HepG2 (cell line): ENCODE results near the gene GTF2H4. TPM values are rescaled to one million over a fixed set of nuclear protein-coding genes. Genes with fewer than 3 reads are reported as not detected.

ENCODE experiments used
- KIAA2018 ChIP-seq: sonication (generic); formaldehyde crosslinking; IDR thresholded peaks from 2 replicates; pipeline ENCODE4 v1.5.0; 2020; ENCODE audit warnings: mild to moderate bottlenecking, missing genetic modification reagents, borderline replicate concordance
- polyA plus RNA-seq, 8 experiments: library from polyadenylated mRNA; depleted of rRNA in 3 of 8; stranded (reverse) in 7 of 8; unstranded in 1 of 8; fragments of >200 nt; fragmentation: Illumina TruSeq in 4 of 8; extraction: Trizol in 4 of 8; gene quantifications; 2 replicates each; pipeline versions ENCODE4 v1.2.1 to v1.2.3, GENCODE V29; 2011 to 2016; ENCODE audit warnings: low read depth in 4 of 8, missing spikeins in 1 of 8, mixed read lengths in 1 of 8; ENCODE audit not compliant: insufficient read depth in 1 of 8
- total RNA-seq, 5 experiments: library from RNA; depleted of rRNA; stranded (reverse); fragments of >200 nt; fragmentation: Illumina TruSeq; extraction: Trizol; gene quantifications; 2 replicates each; pipeline ENCODE4 v1.2.3, GENCODE V29; 2016; ENCODE audit warnings: low read depth in 1 of 5
- TF ChIP-seq, protein P1 (sequence below): sonication (generic); formaldehyde crosslinking; IDR thresholded peaks from 2 replicates; pipeline ENCODE4 v1.4.0; 2020; ENCODE audit warnings: missing genetic modification reagents

Gene GTF2H4
- total and polyA plus RNA-seq, 2 of the 13 experiments (the other 11 are each of a cell fraction or from before 2014, with no cell fraction given) = 15.9 to 49.3 TPM

DNA sequence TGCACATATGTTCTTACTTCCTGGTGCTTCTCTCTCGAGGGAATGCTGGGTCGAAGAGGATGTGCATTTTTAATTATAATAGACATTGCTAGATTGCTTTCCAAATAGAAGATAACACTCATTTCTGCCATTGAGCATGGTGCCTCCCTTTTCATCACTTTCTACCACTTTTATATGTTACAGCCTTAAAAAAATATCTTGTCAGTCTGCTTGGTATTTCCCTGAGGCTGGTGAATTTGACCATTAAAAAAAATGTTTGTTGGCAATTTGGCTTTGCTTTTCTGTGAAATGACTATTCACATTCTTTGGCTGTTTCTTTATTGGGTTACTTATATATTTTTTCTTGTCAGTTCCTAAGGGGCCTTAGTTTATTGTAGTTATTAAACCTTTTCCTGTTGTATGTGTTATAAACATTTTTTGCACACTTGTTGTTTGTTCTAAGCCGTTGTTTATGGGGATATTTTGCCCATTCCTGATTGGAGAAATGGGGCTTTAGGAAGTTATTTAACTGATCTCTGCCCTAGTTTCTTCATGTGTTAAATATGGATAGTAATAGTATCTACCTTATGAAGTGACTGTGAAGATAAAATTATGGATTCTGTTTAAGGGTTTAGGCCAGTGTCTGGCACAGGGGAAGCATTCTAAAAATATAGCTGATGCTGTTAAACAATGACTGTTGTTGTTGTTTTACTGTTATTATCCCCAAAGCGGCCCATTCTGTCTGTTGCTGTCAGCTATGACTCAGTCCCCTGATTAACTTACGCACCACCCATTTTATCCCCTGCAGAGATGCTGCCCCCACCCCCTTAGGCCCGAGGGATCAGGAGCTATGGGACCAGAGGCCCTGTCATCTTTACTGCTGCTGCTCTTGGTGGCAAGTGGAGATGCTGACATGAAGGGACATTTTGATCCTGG is 19.8 kb upstream of the GTF2H4 start (continued):
- no peak for TF ChIP-seq KIAA2018 (CRISPR knock-in tag)
- TF ChIP-seq, protein P1, sequence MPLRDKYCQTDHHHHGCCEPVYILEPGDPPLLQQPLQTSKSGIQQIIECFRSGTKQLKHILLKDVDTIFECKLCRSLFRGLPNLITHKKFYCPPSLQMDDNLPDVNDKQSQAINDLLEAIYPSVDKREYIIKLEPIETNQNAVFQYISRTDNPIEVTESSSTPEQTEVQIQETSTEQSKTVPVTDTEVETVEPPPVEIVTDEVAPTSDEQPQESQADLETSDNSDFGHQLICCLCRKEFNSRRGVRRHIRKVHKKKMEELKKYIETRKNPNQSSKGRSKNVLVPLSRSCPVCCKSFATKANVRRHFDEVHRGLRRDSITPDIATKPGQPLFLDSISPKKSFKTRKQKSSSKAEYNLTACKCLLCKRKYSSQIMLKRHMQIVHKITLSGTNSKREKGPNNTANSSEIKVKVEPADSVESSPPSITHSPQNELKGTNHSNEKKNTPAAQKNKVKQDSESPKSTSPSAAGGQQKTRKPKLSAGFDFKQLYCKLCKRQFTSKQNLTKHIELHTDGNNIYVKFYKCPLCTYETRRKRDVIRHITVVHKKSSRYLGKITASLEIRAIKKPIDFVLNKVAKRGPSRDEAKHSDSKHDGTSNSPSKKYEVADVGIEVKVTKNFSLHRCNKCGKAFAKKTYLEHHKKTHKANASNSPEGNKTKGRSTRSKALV = no peak
